ENCODE results near the gene DAAM1. TPM values are rescaled to one million over a fixed set of nuclear protein-coding genes. Genes with fewer than 3 reads are reported as not detected.

Gene DAAM1
- total RNA-seq, 1 donor from 2014 or later: 38.0 TPM

GRCh38 chr14:59358102-59358501 is 169.6 kb downstream of the DAAM1 start:
- no peaks in the 10 kb centered on the region for H4K20me1 ChIP-seq (ENCODE audit: insufficient read depth, low read length)
- H3K4me3 ChIP-seq (ENCODE audit: insufficient read depth, low read depth, low read length): no peak overlapping the region
- no peak overlapping the region for H2AFZ ChIP-seq (ENCODE audit: low read depth, low read length)
- H3K9ac ChIP-seq (ENCODE audit: low read length): no peak overlapping the region
- H3K9me3 ChIP-seq (ENCODE audit: insufficient read depth, low read depth, low read length): no peaks in the 10 kb centered on the region
- peak overlapping the region; percentile 7 for H3K27ac ChIP-seq (ENCODE audit: low read depth, low read length)
- FAIRE-seq: no peak
- H3K4me1 ChIP-seq (ENCODE audit: insufficient read depth, low read length): peaks cover 23% of the 10 kb centered on the region
- Mint-ChIP-seq H3K27ac (ENCODE audit: unreplicated experiment) (no peak overlapping the region), H3K4me3 (ENCODE audit: unreplicated experiment) (no peak overlapping the region), H3K36me3 (ENCODE audit: low read depth, unreplicated experiment) (peaks cover 21% of the 10 kb centered on the region), H3K4me1 (ENCODE audit: low read depth, unreplicated experiment) (peaks cover 32% of the 10 kb centered on the region), H3K27me3 (ENCODE audit: low read depth, unreplicated experiment) (no peaks in the 10 kb centered on the region), H3K9me3 (ENCODE audit: unreplicated experiment) (peaks cover 2% of the 10 kb centered on the region)
- TF ChIP-seq EZH2 (IDR thresholded peaks at IDR 0.05; ENCODE audit: insufficient read depth, low read length) (no peak), CTCF (IDR thresholded peaks at IDR 0.05; ENCODE audit: insufficient read depth, low read depth, low read length) (no peak)
- peaks cover 7% of the 10 kb centered on the region for H3K36me3 ChIP-seq (ENCODE audit: insufficient read depth, low read length)
- H3K27me3 ChIP-seq (ENCODE audit: insufficient read depth, low read length): no peaks in the 10 kb centered on the region
- H3K4me2 ChIP-seq (ENCODE audit: low read length): peak overlapping the region; percentile 46
- DNase-seq (ENCODE audit: low read depth): peak; percentile 91
- H3K79me2 ChIP-seq (ENCODE audit: insufficient read depth, low read length): no peaks in the 10 kb centered on the region

GRCh38 chr14:59358784-59359183 is 170.3 kb downstream of the DAAM1 start:
- no peak for TF ChIP-seq CTCF (IDR thresholded peaks at IDR 0.05; ENCODE audit: insufficient read depth, low read depth, low read length)
- TF ChIP-seq EZH2 (IDR thresholded peaks at IDR 0.05; ENCODE audit: insufficient read depth, low read length): no peak
- peaks cover 39% of the 10 kb centered on the region for H3K4me1 Mint-ChIP-seq (ENCODE audit: low read depth, unreplicated experiment)
- no peak for FAIRE-seq
- Histone ChIP-seq H3K9ac (ENCODE audit: low read length) (no peak overlapping the region), H4K20me1 (ENCODE audit: insufficient read depth, low read length) (no peaks in the 10 kb centered on the region), H3K4me2 (ENCODE audit: low read length) (no peak overlapping the region), H3K9me3 (ENCODE audit: insufficient read depth, low read depth, low read length) (no peaks in the 10 kb centered on the region), H3K27me3 (ENCODE audit: insufficient read depth, low read length) (no peaks in the 10 kb centered on the region), H3K27ac (ENCODE audit: low read depth, low read length) (no peak overlapping the region), H3K4me3 (ENCODE audit: insufficient read depth, low read depth, low read length) (no peak overlapping the region), H3K36me3 (ENCODE audit: insufficient read depth, low read length) (peaks cover 7% of the 10 kb centered on the region), H2AFZ (ENCODE audit: low read depth, low read length) (no peak overlapping the region), H3K79me2 (ENCODE audit: insufficient read depth, low read length) (no peaks in the 10 kb centered on the region), H3K4me1 (ENCODE audit: insufficient read depth, low read length) (peaks cover 30% of the 10 kb centered on the region)
- H3K27ac Mint-ChIP-seq (ENCODE audit: unreplicated experiment): no peak overlapping the region
- peaks cover 2% of the 10 kb centered on the region for H3K9me3 Mint-ChIP-seq (ENCODE audit: unreplicated experiment)
- no peaks in the 10 kb centered on the region for H3K27me3 Mint-ChIP-seq (ENCODE audit: low read depth, unreplicated experiment)
- H3K4me3 Mint-ChIP-seq (ENCODE audit: unreplicated experiment): no peak overlapping the region
- peaks cover 16% of the 10 kb centered on the region for H3K36me3 Mint-ChIP-seq (ENCODE audit: low read depth, unreplicated experiment)
- no peak for DNase-seq (ENCODE audit: low read depth)

- Histone ChIP-seq H3K79me2 (ENCODE audit: insufficient read depth, low read length) (no peaks in the 10 kb centered on the region), H3K9me3 (ENCODE audit: insufficient read depth, low read depth, low read length) (no peaks in the 10 kb centered on the region), H3K4me2 (ENCODE audit: low read length) (no peak overlapping the region), H3K27ac (ENCODE audit: low read depth, low read length) (no peak overlapping the region), H3K4me1 (ENCODE audit: insufficient read depth, low read length) (peaks cover 32% of the 10 kb centered on the region), H2AFZ (ENCODE audit: low read depth, low read length) (no peak overlapping the region), H3K27me3 (ENCODE audit: insufficient read depth, low read length) (no peaks in the 10 kb centered on the region), H3K9ac (ENCODE audit: low read length) (no peak overlapping the region), H3K36me3 (ENCODE audit: insufficient read depth, low read length) (peaks cover 7% of the 10 kb centered on the region), H3K4me3 (ENCODE audit: insufficient read depth, low read depth, low read length) (no peak overlapping the region), H4K20me1 (ENCODE audit: insufficient read depth, low read length) (no peaks in the 10 kb centered on the region)
- FAIRE-seq (no peak), DNase-seq (ENCODE audit: low read depth) (peak; percentile 37)
- Mint-ChIP-seq H3K4me1 (ENCODE audit: low read depth, unreplicated experiment) (peaks cover 40% of the 10 kb centered on the region), H3K27me3 (ENCODE audit: low read depth, unreplicated experiment) (no peaks in the 10 kb centered on the region), H3K4me3 (ENCODE audit: unreplicated experiment) (no peak overlapping the region), H3K27ac (ENCODE audit: unreplicated experiment) (no peak overlapping the region), H3K36me3 (ENCODE audit: low read depth, unreplicated experiment) (peaks cover 16% of the 10 kb centered on the region), H3K9me3 (ENCODE audit: unreplicated experiment) (peaks cover 2% of the 10 kb centered on the region)
- no peak for TF ChIP-seq CTCF (IDR thresholded peaks at IDR 0.05; ENCODE audit: insufficient read depth, low read depth, low read length)
- no peak for TF ChIP-seq EZH2 (IDR thresholded peaks at IDR 0.05; ENCODE audit: insufficient read depth, low read length)
Measured at GRCh38 chr14:59359431-59360124, 171.1 kb downstream of the DAAM1 start.

All from astrocyte (in vitro differentiated cells and primary cell).